ENCODE results near the gene CDH4.

CDH4 gene

GRCh38 chr20:61640131-61640870 lies 388.2 kb downstream of the CDH4 start:
- no peak for DNase-seq

GRCh38 chr20:61640871-61641245 lies 388.8 kb downstream of the CDH4 start:
- no peak for DNase-seq

GRCh38 chr20:61643656-61644377 lies 391.8 kb downstream of the CDH4 start:
- no peak for DNase-seq

GRCh38 chr20:61644378-61645076 lies 392.5 kb downstream of the CDH4 start:
- DNase-seq: no peak

GRCh38 chr20:61645732-61646131 lies 393.7 kb downstream of the CDH4 start:
- DNase-seq: no peak

GRCh38 chr20:61646453-61646852 lies 394.4 kb downstream of the CDH4 start:
- DNase-seq: no peak

- no peak for DNase-seq
These were observed 394.9 kb downstream of the CDH4 start for GRCh38 chr20:61646986-61647385.

GRCh38 chr20:61647702-61648101 lies 395.6 kb downstream of the CDH4 start:
- peak; percentile 54 for DNase-seq

- DNase-seq: peak; percentile 50
These were observed 397.2 kb downstream of the CDH4 start for GRCh38 chr20:61649105-61649859.

GRCh38 chr20:61649860-61650162 lies 397.8 kb downstream of the CDH4 start:
- no peak for DNase-seq

- DNase-seq: no peak
These were observed 399.1 kb downstream of the CDH4 start for GRCh38 chr20:61650912-61651733.

GRCh38 chr20:61652146-61652545 lies 400.1 kb downstream of the CDH4 start:
- no peak for DNase-seq

- no peak for DNase-seq
These were observed 402.7 kb downstream of the CDH4 start for GRCh38 chr20:61654726-61655125.

- DNase-seq: no peak
These were observed 403.5 kb downstream of the CDH4 start for GRCh38 chr20:61655591-61655990.

GRCh38 chr20:61656198-61656597 lies 404.1 kb downstream of the CDH4 start:
- no peak for DNase-seq

- no peak for DNase-seq
These were observed 405.8 kb downstream of the CDH4 start for GRCh38 chr20:61657721-61658377.

GRCh38 chr20:61658563-61658962 lies 406.5 kb downstream of the CDH4 start:
- DNase-seq: no peak

GRCh38 chr20:61659246-61659993 lies 407.4 kb downstream of the CDH4 start:
- DNase-seq: peak; percentile 64

GRCh38 chr20:61659994-61660346 lies 407.9 kb downstream of the CDH4 start:
- DNase-seq: no peak

GRCh38 chr20:61660559-61660958 lies 408.5 kb downstream of the CDH4 start:
- DNase-seq: no peak

GRCh38 chr20:61661025-61661424 lies 409.0 kb downstream of the CDH4 start:
- no peak for DNase-seq

Data from islet precursor cell (in vitro differentiated cells).